ENCODE results near the gene KRT31.

GRCh38 chr17:41442739-41443138, 45.3 kb upstream of the KRT31 start:
- TF ChIP-seq CTCF (conservative IDR thresholded peaks at IDR 0.05) (no peak), ZFX (IDR thresholded peaks at IDR 0.05) (no peak)
